PFSK-1 (cell line): ENCODE measurements around the gene WNT5B.

ENCODE experiments used
- FOXP2 ChIP-seq: optimal IDR thresholded peaks from 2 replicates; pipeline ENCODE3; 2011; ENCODE audit warnings: borderline replicate concordance, control low read depth, inconsistent platforms; ENCODE audit not compliant: insufficient read depth; ENCODE audit errors: extremely low read length, extremely low read depth
- POLR2AphosphoS5 ChIP-seq: IDR thresholded peaks from 2 replicates; pipeline ENCODE4 v1.6.1; 2012; ENCODE audit warnings: low read depth, mild to moderate bottlenecking, control low read depth, low read length, moderate library complexity
- SIN3A ChIP-seq: IDR thresholded peaks from 2 replicates; pipeline ENCODE4 v1.6.1; 2012; ENCODE audit warnings: mild to moderate bottlenecking, low read length, moderate library complexity, borderline replicate concordance; ENCODE audit not compliant: insufficient read depth
- TAF1 ChIP-seq: IDR thresholded peaks from 2 replicates; pipeline ENCODE4 v1.6.1; 2012; ENCODE audit warnings: low read length, control low read depth, borderline replicate concordance; ENCODE audit not compliant: insufficient read depth
- TF ChIP-seq, protein P1 (sequence below), 2 experiments: IDR thresholded peaks; 2 replicates each; pipeline versions ENCODE4 v1.6.1 to v1.8.0; 2011 to 2012; ENCODE audit warnings: low read depth in 2 of 2, low read length in 2 of 2, control low read depth in 1 of 2, inconsistent platforms in 1 of 2, mild to moderate bottlenecking in 1 of 2, moderate library complexity in 1 of 2; ENCODE audit not compliant: insufficient read depth in 1 of 2

The WNT5B gene

GRCh38 chr12:1644534-1645438, 15.8 kb downstream of the WNT5B start:
- no peak for TF ChIP-seq FOXP2

- TF ChIP-seq POLR2AphosphoS5 (no peak), SIN3A (no peak), FOXP2 (no peak), TAF1 (no peak)
- TF ChIP-seq, protein P1, sequence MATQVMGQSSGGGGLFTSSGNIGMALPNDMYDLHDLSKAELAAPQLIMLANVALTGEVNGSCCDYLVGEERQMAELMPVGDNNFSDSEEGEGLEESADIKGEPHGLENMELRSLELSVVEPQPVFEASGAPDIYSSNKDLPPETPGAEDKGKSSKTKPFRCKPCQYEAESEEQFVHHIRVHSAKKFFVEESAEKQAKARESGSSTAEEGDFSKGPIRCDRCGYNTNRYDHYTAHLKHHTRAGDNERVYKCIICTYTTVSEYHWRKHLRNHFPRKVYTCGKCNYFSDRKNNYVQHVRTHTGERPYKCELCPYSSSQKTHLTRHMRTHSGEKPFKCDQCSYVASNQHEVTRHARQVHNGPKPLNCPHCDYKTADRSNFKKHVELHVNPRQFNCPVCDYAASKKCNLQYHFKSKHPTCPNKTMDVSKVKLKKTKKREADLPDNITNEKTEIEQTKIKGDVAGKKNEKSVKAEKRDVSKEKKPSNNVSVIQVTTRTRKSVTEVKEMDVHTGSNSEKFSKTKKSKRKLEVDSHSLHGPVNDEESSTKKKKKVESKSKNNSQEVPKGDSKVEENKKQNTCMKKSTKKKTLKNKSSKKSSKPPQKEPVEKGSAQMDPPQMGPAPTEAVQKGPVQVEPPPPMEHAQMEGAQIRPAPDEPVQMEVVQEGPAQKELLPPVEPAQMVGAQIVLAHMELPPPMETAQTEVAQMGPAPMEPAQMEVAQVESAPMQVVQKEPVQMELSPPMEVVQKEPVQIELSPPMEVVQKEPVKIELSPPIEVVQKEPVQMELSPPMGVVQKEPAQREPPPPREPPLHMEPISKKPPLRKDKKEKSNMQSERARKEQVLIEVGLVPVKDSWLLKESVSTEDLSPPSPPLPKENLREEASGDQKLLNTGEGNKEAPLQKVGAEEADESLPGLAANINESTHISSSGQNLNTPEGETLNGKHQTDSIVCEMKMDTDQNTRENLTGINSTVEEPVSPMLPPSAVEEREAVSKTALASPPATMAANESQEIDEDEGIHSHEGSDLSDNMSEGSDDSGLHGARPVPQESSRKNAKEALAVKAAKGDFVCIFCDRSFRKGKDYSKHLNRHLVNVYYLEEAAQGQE (IDR thresholded peaks at IDR 0.05; ENCODE audit: insufficient read depth in 1 of 2, low read depth in 2 of 2, low read length in 2 of 2), result no peak
These were observed 16.8 kb downstream of the WNT5B start for GRCh38 chr12:1645819-1646218.

DNA sequence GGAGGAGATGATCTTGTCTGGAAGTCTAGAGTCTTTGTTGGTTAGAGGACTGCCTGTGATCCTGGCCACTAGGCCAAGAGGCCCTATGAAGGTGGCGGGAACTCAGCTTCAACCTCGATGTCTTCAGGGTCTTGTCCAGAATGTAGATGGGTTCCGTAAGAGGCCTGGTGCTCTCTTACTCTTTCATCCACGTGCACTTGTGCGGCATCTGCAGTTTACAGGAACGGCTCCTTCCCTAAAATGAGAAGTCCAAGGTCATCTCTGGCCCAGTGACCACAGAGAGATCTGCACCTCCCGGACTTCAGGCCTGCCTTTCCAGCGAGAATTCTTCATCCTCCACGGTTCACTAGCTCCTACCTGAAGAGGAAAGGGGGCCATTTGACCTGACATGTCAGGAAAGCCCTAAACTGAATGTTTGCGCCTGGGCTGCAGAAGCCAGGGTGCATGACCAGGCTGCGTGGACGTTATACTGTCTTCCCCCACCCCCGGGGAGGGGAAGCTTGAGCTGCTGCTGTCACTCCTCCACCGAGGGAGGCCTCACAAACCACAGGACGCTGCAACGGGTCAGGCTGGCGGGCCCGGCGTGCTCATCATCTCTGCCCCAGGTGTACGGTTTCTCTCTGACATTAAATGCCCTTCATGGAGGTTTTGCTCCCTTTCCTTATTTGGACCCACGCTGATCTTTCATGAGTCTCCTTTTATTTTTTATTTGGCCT, 17.7 kb downstream of the WNT5B start:
- TF ChIP-seq SIN3A, result no peak
- no peak for TF ChIP-seq POLR2AphosphoS5
- no peak for TF ChIP-seq FOXP2
- TF ChIP-seq, protein P1 (IDR thresholded peaks at IDR 0.05; ENCODE audit: insufficient read depth in 1 of 2, low read depth in 2 of 2, low read length in 2 of 2), result no peak
- no peak for TF ChIP-seq TAF1

- TF ChIP-seq FOXP2, result no peak
- TF ChIP-seq SIN3A, result no peak
- TF ChIP-seq, protein P1 (IDR thresholded peaks at IDR 0.05; ENCODE audit: insufficient read depth in 1 of 2, low read depth in 2 of 2, low read length in 2 of 2), result no peak
- no peak for TF ChIP-seq POLR2AphosphoS5
These were observed 18.2 kb downstream of the WNT5B start for GRCh38 chr12:1647285-1647669.

GRCh38 chr12:1650260-1650977, 21.4 kb downstream of the WNT5B start:
- TF ChIP-seq TAF1, result no peak
- TF ChIP-seq POLR2AphosphoS5, result no peak
- TF ChIP-seq FOXP2, result no peak
- TF ChIP-seq, protein P1 (IDR thresholded peaks at IDR 0.05; ENCODE audit: insufficient read depth in 1 of 2, low read depth in 2 of 2, low read length in 2 of 2), result no peak
- no peak for TF ChIP-seq SIN3A
